NK-92 (cell line): ENCODE data around the gene STIM1.
"Not testable (repeated sequence)": the region's sequence is repeated elsewhere in the genome, so short reads cannot be mapped to it uniquely, and the experiment has no call there.

Experiments
- DNase-seq: peaks from one replicate; lab custom pipeline; 2025; ENCODE audit not compliant: unreplicated experiment; lab: John Stamatoyannopoulos, UW

Gene STIM1

DNA sequence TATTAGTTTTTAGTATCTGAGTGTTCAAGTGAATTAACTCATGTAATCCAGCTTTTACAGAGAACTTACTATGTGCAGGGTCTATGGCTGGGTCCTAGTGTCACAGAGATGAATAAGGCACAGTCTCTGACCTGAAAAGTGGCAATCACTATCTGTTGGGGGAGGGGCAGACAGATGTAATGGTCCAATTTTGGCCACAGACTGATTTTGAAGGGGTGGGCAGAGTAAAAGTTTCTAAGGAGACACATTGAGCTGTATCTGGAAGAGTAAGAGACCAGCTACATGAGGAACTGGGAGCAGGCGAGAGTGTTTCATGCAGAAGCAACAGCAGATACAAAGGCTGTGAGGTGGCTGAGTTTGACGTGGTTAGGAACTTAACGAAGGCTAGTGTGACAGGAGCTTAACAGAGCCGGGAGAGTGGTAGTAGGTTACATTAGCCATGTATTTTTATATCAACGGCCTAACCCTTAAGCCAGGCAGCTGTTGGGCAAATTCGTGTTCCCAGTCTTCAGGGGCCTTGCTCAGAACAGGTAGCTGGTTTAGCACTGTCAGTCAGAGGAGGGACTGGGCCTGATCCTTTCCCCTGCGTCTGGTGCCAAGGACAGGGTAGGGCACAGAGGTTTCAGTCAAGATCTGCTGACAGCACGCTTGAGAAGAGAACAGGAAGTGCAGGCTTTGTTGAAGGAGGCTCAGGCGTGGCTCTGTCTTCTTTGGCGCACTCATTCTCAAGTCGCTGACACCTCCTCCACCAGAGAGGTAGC, 1.4 kb upstream of the STIM1 start:
- DNase-seq: no peak

DNA sequence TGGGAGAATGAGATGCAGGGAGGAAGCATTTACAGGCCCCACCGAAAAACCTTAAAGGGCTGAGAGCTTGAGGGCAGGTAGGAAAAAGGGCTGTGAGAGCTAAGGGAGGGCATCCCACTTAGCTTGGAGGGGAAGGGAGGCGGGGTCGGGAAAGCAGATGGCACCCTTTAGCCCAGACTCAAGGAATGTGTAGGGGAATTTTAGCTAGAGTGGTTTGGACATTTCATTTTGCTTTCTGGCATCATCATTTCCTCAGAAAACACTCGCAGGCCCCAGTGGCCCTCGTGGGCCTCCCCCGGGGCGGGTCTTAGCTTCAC, 846 bp upstream of the STIM1 start:
- DNase-seq: no peak

DNA sequence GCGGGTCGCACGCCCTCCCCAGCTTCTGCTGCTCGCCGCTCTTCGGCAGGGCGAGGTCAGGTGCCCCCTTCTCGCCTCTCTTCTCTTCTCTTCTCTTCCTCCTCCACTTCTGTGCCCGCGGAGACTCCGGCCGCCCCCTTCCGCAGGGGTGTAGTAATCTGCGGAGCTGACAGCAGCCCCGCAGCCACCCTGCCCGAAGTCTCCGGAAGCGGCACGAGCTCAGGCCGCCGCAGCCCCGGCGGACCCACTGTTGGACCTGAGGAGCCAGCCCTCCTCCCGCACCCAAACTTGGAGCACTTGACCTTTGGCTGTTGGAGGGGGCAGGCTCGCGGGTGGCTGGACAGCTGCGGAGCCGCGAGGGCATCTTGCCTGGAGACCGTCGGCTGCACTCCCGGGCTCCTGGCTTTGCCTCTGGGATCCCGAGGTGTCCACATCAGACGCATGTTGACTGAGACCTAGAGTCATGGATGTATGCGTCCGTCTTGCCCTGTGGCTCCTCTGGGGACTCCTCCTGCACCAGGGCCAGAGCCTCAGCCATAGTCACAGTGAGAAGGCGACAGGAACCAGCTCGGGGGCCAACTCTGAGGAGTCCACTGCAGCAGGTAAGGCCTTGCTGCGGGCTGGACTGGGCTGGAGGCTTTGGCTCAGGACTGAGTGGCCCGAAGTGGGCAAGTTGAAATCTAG, 486 bp downstream of the STIM1 start:
- no peak for DNase-seq

DNA sequence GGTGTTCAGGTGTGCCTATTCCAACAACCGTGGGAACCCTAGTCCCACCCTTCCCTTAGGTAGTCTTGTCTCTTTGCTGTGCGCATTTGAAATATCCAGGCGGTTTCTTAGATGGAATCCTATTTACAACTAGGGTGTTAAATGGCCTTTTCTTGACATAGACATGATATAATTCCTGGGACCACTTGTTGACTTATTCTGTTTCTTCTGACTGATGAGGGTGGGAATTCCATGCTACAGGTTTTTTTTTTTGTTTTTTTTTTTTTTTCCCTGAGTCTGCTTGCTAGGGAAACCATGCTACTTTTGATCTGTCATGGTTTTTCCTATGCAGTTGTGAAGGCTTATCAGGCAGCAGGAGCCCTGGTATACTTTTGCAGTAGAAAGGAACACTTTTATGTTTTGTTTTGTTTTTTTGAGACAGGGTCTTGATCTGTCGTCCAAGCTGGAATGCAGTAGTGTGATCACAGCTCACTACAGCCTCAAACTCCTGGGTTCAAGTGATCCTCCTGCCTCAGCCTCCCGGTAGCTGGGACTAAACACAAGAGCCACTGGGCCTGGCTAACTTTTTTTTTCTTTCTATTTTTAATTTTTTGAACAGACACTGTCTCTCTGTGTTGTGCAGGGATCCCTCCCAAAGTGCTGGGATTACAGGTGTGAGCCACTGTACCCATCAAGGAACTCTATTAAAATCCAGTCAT, 1.5 kb downstream of the STIM1 start:
- DNase-seq: no peak

DNA sequence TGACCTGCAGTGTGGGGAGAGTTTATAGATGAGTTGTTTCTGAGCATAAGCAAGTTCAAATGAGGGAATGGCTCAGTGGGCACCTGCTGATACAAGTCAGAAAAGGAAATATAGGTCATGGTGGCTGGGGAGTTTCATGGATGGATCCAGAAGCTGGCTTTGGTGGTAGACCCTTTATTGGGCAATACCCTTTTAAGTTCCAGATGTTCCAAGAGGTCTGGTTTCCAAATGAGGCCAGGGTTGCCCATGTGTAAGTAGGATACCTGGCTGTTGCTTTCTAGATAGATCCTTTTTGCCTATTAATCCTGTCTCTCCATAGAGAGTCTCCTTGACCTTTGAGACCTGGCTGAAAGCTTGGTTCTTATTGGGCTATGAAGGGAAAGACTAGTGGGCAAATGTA, 2.2 kb downstream of the STIM1 start:
- no peak for DNase-seq

DNA sequence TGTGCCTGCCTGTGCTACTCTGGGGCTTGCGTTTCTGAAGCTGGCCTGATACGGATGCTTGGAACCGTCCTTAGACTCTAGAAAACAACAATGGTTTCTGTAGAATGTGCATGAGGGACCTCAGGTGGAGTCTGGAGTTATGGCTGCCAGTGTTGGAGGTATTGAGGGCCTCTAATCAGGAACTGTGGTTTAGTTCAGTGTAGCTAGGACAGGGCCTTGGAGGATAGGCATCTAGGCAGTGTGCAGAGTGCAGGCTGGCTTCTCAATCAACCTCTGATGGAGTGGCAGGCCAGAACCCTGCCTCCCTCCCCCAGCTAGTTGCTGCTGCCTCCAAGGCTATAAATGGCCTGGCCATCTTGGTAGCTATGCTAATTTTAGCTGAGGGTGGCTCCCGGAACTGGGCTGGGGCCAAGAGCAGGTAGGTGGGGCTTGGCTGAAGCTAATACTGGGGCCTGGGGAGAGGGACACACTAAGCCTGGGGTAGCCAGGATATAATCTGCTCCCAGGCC, 4.0 kb downstream of the STIM1 start:
- DNase-seq: no peak

DNA sequence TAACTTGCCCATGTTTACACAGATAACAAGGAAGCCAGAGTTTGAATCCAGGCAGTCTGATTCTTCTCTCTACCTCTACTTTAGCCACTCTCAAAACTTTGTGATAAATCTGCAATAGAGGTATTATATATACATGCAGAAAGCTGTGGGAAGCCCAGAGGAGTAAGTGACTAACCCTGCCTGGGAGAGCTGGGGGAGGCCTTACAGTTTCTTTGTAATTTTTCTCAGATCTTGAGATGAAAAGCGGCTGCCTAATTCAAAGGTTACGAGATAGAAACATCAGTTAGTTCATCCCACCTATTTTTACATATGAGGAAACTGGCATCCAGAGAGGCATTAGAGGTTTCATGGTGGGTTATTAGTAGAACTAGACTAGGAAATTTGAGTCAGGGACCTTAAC, 4.9 kb downstream of the STIM1 start:
- DNase-seq: no peak

DNA sequence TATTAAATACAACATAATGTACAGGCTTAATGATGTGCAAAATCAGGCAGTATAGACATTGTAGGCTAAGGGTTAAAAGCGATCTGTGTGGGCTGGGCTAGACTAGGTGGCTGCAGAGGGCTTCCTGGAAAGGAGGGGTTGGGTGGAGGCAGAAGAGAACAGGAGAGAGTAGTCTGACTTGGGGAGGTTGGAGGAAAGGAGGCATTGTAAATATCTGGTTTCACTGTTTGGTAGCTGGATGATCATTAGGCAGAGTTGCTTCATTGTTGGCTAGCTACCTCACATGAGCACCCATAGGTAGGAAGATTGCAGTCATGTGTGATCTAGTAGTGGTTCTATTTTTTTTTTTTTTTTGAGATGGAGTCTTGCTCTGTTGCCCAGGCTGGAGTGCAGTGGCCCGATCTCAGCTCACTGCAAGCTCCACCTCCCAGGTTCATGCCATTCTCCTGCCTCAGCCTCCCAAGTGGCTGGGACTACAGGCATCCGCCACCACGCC, 5.5 kb downstream of the STIM1 start:
- DNase-seq: not testable (repeated sequence)

DNA sequence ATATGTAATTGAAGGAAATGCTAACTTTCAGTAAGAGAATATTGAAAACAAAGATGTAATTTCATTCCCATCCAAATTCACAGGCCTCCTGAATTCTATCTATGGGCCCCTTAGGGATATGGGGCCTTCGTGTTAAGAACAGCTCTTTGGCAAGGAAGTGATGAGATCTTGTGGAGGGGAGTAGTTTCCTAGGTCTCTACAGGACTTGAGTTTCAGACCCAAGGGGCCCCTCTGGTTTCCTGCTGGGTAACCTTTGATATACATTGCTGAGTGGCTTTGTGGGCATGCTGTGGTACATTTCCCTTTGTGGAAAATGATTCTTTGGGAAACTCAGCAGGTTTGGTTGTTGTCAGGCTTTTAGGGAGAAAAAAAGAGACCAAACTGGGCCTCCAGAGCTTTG, 6.2 kb downstream of the STIM1 start:
- DNase-seq: no peak

DNA sequence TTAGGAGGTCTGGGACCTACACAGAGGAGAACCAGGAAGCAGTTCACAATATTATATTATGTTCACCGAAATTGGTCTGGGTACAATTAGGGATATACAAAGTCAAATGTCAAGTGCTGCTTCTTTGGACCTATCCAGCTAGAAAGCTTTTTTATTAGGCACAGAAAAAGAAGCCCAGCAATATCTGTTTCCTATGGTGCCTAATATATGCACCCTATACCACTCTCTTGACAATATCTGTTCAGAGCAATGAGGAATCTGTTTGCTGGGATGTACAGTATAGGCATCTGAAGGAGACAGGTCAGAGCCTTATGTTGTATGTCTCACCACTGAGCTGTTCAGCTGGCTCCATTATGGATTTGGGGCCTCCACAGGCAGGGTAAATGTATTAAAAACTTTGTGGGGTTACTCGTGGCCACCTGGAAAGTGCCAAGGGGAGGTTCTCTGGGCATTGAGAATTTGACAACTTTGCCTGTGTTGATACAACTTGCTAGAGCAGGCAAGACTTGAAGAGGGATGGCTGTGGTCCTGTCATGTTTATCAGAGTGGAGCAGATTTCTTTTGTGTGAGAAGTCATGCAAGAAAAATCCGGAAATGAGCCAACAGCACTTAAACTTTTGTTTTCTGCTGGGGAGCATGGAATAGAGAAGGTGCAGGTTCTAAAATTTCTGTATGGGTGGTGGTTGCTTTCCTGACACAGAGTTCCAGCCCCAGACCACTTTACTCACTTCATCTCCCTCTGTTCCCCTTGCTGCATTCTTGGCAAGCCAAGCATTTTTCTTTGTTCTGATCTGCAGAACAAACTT, 10.1 kb downstream of the STIM1 start:
- no peak for DNase-seq

DNA sequence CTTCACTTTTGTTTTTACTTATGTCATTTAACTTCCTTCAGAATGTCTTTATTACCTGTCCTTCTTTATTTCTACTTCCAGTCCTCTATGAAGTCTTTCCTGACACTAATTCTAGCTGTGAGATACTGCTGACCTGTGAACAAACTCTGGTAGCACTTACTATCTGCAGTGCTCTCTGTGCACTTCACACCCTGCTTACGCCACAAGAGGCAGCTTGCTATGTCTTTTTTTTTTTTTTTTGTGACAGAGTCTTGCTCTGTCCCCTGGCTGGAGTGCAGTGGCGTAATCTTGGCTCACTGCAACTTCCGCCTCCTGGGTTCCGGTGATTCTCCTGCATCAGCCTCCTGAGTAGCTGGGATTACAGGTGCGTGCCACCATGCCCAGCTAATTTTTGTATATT, 10.7 kb downstream of the STIM1 start:
- DNase-seq: no peak

DNA sequence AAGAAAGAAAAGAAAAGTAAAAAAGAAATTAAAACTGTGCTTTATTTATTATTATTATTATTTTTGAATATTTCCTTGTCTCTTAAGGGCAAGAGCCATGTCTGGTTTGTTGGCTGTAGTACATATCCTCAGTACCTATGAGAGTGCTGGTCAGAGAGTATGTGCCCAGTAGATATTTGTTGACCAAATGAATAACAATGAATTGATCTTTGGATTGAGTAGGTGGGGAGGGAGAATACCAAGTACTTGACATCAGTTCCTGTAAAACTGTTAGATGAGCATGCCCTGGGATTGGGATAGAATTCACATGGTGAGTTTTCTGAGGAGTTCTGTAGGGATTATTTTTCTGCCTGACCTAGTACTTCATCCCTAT, 11.4 kb downstream of the STIM1 start:
- DNase-seq: no peak

DNA sequence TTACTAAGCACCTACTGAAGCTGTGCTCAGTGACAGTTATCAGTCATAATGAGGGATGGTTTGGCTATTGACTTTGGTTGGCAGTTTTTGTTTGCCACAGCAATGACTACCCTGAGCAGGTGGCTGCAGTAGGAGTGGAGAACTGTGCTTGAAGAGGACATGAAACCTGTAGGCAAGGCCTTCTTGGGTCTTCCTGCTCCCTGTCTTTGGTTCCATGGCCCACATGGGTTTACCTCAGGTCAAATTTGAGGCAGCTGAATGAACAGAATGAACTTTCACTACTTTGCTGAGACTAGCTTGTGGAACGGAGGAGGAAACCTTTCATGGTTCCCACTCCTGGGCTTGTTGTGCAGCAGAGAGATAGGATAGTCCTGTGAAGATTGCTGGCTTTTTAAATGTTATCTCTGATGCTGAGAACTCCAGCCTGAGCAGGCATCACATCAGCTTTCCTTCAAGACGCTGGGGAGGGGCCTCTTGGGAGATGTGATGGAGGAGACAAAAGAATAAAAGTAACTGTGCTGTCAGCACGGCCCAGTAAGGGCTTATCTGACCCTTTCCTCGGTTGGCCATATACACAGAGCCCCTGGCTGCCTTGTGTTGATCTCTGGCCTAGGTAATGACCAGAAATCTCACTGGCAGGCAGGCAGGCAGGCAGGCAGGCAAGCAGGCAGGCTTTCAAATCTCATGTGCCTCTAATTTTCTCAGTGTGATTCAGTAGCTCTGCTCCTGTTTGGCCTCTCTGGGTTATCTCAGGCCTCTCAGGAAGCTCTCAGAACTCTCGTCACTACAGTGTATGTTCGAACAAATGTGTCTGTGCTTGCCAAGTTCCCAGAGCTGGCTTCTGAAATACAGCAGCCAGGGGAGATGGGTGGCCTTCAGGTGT, 12.0 kb downstream of the STIM1 start:
- DNase-seq: no peak

DNA sequence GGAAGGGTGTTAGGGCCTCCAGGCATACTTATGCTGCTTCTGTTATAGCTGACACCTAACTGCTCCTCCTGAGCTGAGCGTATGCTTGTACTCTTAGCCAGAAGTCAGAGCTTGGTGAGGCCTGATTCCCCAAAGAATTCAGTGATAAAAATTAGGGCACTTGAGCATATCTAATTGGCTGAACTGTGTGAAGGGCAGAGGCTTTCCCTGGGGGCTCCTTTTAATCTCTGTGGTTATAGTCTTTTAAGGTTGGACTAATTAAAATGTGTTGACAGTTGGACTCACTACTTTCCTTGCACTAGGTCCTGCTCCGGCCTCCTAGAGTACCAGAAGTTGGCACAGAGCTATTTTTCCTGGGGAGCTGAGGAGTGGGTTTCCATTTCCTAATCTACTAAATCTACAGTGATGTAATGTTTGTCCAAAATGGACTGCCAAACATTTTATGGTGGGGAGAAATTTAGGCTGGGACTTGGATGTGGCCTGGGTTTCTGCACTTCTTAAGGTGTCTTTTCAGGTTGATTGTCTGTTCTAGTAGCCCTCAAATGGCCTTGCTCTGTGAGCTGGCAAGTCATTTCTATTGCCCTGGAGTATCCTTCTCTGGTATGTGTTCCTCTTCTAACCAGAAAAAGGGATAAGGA, 18.4 kb downstream of the STIM1 start:
- no peak for DNase-seq

DNA sequence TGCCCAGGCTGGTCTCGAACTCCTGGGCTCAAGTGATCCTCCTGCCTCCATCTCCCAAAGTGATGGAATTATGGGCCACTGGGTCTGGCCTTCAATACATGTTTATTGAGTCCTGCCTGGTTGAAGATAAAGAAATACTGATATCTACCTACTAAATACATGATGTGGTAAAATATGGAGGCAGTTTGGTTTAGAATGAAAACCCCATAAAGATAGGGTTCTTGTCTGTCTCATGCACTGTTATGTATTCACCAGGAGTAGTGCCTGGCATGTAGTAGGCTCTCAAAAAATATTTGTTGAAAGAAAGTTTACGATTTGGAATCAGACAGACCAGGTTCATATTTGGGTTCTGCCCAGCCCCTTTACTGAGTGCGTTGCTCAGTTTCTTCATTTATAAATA, 21.1 kb downstream of the STIM1 start:
- no peak for DNase-seq

DNA sequence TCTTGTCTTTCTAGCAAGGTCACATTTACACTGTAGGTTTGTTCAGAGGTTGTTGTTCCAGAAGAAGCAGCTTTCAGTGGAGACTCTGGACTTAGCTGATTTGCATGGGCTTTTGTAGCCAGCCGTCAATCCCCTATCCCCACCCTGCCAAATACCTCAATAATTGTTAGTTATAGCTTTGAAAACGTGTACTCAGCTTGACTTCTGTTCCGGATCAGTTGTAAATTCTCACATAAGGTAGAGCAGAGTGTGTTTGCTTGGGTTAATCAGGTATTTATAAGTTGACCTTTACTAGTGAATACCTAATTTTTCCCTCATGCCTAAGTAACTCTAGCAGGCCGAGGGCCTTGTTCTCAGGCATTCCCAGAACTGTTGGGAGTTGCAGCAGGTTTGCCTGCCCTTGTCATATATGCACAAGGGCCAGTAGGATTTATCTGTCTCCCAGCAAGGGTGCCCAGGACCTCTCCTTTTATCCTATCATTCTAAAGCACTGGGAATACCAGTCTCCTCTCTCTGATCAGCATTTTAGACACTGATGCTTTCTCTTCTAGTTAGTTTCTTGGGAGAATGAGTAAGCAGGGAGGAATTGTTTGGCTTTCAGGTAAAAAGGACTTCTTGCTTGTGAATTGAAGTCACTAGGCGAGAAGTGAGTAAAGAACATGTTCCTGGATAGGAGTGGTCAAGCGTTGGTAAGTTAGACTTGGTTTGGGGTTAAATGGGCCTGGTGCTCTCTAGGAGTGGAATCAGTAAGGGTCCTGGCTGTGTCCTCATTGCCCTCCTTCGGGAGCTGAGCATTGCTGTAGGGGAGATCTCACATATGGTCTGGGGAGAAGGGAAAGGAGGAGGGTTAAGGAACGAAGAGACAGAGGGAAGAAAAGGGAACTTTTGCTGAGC, 22.1 kb downstream of the STIM1 start:
- DNase-seq: no peak

DNA sequence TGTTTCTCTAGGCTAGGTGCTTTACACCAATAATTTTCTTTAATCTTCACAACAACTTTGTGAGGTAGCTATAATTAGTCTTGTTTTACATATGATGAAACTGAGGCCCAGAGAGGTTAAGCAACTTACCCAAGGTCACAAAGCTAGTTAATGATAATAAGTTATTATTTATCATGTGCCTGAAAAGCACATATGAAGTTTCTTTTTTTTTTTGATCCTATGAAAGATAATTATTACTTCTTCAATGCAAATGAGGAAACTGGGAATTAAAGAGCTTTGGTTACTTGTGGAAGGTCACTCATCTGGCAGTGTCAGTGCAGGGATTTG, 22.8 kb downstream of the STIM1 start:
- no peak for DNase-seq

DNA sequence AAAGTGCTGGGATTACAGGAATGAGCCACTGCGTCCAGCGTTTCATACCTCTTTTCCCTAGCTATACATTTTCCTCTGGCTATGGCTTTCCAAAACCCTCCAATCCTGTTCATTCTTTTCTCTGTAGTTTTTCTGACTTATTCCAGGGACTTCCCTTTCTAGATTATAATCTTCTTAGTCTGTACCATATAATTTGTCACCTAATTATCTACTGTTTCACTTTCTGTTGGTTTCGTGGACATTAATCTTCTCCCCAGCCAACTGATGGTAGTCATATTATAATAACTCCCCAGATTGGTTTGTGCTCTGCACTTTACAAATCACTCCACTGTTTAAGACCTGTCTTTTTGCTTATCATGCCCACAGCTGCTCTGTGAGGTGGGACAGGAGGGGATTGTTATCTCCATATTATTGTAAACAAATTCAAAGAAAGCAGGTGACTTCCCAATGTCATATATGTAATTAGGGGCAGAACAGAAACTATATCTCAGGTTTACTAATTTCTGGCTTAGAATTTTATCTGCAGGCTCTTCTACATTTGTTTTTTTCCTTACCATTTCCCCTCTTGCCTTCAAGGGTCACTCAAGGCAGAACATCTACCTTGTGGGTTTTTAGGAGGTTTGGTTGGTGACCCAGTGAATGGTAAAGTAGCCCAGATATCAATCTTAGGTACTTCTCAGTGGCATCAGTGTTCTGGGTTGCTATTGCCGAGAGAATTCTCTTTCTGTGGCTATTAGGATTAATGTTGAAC, 23.9 kb downstream of the STIM1 start:
- DNase-seq: no peak
